Measurements from ENCODE around the gene CUX1.
A peak's percentile ranks its signal among the peaks of the same experiment; 100 is the strongest.

The CUX1 gene

DNA sequence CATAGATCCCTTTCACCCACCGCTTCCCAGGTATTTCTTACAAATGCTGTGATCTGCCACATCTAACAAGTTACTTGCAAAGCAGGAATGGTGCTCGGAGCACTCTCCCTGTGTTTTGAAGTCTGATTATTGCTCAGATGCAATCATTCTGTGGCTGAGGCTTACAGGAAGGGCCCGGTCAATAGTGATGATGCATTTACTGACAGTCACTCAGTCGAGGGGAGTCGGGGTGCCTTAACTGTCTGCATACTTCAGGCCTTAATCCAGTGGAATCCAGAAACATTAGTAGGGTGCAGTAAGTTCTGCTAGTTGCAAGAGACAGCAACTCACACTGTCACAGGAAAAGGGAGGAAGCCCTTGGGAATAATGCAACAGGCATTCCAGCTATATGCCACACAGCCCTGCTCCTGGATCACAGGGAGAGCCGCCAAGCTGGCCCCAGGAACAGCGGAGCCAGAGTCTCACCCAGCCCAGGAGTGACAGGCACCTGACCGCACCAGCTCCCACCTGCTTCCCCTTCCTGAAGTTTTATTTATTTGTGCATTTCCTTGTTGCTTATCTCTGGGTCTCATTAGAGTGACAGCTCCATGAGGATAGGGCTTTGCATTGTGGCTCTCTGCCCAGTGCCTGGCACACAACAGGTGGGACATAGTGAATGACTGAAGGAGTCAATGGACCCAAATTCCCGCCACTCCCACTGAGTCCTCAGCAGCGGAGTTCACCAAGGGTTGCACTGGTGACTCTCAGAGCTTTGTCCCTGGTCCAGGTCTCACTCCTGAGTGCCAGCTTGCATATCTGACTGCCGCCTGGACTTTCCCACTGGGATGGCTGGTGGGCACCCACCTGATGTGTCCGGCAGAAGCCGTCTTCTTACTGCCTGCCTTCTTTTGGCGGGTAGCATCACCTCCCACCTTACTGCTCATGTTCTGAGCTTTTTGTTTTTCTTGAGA, 256.8 kb downstream of the CUX1 start:
- no peak for DNase-seq (ENCODE audit: low spot score)

GRCh38 chr7:102075126-102075525, 257.7 kb downstream of the CUX1 start:
- no peak for DNase-seq (ENCODE audit: low spot score)

DNA sequence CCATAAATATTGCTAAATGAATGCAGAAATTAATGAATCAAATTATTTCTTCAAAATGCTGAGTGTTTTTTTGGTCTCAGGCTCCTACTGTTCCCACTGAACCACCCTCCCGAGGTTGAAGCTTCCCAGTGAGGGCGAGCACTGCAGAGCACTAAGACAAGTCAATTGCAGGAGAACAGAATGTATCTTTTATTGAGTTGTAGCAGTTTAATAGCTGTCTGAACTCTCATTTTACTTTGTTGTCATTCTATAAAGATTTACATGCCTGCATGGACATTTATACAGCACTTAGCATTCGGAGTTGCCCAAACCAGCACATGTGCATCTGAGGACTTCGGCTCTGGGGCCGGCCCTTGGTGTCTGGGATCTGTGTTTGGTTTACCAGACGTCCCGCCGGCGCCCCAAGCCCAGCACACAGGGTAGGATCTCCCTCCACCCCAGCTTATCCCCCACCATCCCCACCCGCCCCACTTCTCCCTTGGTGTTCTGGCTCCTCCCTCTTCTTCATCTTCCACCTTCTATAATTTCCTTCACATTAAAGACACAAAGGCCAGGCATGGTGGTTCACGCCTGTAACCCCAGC, 258.2 kb downstream of the CUX1 start:
- no peak for DNase-seq (ENCODE audit: low spot score)

GRCh38 chr7:102077081-102077480, 259.7 kb downstream of the CUX1 start:
- no peak for DNase-seq (ENCODE audit: low spot score)

- no peak for DNase-seq (ENCODE audit: low spot score)
Observed at GRCh38 chr7:102079140-102080018, 262.0 kb downstream of the CUX1 start.

DNA sequence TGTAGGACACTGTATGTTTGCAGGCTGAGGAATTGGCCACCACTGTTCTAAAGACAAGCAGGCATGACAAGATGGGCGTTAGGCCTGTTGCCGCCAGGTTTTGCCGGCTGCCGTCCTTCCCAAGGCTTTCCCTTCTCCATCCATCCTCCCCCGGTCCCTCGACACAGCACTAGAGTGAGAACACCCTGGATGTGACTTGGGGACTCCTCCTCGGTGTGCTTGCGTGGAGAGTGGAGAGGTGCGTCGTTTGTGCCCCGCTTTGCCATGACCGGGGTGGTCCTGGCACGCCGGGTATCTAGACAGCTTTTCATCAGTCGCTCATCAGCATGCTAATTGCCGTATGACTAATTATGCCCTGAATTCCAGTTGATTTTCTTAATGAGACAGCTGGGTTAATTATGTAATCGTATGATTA, 262.6 kb downstream of the CUX1 start:
- DNase-seq (ENCODE audit: low spot score), result no peak

GRCh38 chr7:102080434-102081243, 263.2 kb downstream of the CUX1 start:
- no peak for DNase-seq (ENCODE audit: low spot score)

DNA sequence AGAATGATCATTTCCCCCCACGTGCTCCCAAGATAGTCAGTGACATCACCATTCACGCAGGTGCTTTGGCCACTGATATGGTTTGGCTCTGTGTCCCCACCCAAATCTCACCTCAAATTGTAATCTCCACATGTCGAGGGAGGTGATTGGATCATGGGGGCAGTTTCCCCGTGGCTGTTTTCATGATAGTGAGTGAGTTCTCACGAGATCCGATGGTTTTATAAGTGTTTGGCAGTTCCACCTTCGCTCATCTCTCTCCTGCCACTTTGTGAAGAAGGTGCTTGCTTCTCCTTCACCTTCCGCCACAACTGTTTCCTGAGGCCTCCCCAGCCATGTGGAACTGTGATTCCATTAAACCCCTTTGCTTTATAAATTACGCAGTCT, 263.8 kb downstream of the CUX1 start:
- no peak for DNase-seq (ENCODE audit: low spot score)

DNA sequence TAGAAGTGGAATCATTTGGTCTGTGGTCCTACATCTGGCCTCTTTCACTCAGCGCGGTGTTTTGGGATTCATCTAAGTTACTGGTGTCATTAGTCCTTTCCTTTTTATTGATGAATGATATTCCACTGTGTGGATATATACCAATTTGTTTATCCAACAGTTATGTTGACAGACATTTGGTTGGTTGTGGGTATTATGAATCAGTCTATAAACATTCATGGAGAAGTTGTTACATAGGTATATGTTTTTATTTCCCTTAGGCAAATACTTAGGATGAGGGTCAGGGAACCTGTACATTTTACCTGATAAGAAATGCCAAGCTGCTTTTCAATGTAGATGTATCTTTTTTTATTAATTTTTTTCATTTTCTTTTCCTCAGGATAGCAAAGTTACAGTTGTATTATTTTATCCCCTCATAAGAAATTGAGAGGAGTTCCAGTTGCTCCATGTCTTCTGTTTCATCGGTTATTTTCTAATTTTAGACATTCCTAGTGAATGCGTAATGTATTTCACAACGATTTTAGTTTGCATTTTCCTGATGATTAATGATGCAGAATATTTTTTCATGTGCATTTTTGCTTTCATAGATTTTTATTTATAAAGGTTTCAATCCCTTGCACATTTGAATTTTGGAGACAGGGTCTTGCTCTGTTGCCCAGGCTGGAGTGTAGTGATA, 265.4 kb downstream of the CUX1 start:
- DNase-seq (ENCODE audit: low spot score), result no peak

DNA sequence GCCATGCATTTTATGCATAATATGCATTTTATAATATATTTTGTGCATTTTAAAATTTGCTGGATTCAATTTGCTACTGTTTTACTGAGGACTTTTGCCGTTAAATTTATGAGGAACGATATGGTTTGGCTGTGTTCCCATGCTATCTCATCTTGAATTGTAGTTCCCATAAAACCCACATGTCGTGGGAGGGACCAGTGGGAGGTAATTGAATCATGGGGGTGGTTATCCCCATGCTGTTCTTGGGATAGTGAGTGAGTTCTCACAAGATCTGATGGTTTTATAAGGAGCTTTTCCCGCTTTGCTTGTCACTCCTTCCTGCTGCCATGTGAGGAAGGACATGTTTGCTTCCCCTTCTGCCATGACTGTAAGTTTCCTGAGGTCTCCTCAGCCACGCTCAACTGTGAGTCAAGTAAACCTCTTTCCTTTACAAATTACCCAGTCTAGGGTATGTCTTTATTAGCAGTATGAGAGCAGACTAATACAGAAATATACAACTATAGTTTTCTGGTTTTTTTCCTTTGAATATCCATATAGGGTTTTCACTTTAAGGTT, 267.9 kb downstream of the CUX1 start:
- DNase-seq (ENCODE audit: low spot score), result no peak

DNA sequence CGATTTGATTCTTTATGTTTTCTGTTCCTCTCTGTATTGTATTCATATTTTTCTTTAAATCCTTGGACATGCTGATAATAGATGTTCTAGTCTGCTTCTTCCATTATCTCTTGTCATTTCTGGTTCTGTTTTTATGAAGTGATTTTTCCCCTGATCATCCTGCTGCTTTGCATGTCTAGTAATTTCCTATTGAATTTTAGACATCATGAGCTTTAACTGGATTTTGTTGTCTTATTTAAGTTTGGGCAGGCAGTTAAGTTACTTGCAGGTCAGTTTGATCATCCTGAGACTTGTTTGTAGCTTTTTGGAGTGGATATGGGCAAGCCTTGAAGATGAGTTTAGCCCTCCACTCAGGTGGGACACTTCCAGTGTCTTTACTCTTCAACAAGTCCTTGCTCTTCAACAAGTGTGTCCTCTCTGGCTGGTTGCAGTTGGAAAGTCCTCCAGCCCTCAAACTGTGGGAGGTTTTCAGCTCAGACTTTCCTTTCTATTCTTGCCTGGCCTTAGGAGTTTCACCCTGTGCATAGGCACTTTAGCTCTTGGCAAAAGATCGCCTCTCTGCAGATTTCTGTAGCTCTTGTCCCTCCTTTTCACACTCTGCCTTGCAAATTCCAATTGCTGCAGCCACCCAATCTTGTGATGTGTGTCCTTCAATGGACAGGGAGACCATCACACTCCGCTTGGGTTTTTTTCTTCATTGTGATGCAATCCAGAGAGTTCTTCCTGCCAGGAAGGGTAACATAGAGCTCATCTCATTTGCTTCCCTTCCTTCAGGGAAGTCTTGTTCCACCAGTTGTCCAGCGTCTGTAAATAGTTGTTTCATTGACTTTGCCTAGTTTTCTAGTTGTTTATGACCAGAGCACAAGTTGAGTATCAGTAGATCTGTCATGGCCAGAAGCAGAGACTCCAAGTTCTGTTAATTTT, 272.0 kb downstream of the CUX1 start:
- DNase-seq (ENCODE audit: low spot score), result no peak

DNA sequence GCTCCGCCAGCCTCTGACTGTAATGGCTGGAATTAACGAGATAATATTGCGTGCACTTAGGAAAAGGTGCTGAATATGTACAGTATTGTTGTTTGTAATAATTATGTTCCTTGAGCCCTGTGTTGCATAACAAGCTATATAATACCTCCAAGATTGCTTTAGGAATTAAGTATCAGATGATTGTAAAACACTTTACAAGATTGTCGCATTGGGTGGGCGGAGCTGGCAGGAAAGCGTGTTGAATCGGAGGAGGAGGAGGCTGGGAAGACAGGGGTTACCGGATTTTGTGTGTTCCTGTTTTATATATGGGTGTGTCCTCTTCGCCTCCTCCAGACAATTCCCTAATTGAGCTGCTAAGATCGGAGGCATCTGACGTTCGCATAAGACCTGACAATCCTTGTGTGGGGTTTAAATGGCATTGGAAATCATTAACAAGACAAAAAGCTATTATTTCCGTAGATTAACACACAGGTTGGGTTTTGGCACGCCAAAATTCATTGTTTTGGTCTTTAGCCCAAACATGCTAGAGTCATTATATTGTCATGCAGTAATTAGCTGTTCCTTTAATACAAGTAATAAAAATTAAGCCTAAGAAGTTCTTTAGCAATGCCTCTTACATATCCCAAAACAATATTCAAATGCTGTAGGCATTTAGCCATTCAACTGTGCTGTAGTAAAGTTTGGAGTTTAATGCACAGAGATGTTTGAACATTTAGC, 276.3 kb downstream of the CUX1 start:
- no peak for DNase-seq (ENCODE audit: low spot score)

DNA sequence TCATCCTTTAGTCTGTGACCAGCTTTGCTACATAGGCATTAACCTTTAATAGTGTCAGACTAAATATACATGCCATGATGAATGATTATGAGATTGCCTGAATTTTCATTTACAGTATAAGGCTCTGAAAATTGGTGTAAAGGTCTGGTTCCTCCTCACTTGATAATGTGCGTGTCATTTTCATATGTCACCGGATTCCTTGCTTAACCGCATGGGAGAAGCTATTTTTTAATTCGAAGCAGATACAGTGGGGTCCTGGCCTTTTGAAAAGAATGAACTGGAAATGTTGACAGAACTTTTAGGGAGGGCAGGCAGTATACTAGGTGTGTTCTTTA, 276.9 kb downstream of the CUX1 start:
- peak; percentile 69 for DNase-seq (ENCODE audit: low spot score)

GRCh38 chr7:102095321-102096011, 278.0 kb downstream of the CUX1 start:
- no peak for DNase-seq (ENCODE audit: low spot score)

GRCh38 chr7:102096012-102096332, 278.5 kb downstream of the CUX1 start:
- no peak for DNase-seq (ENCODE audit: low spot score)

GRCh38 chr7:102096706-102097427, 279.4 kb downstream of the CUX1 start:
- DNase-seq (ENCODE audit: low spot score), result no peak

GRCh38 chr7:102097601-102098161, 280.3 kb downstream of the CUX1 start:
- DNase-seq (ENCODE audit: low spot score), result no peak

DNA sequence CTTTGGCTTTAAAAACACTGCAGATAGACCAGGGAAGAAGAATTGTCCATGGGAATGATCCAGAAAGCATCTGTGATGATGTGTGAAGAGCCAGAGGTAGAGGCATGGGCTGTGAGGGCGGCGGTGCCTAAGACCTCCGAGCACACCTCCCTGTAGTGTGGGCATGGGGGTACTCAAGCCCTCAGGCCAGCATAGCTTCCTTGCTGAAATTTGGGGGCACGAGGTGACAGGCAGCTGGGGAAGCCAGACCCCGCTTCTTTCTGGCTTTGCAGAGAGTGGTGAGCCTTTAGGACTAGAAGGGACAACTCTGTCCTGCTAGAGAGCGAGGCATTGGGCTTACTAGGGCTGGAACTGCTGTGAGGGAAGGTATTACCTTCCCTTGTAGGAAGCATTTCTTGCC, 281.6 kb downstream of the CUX1 start:
- DNase-seq (ENCODE audit: low spot score), result no peak
